ENCODE data around the gene SORCS2. TPM values are rescaled to one million over a fixed set of nuclear protein-coding genes. Genes with fewer than 3 reads are reported as not detected.

Gene SORCS2
- total RNA-seq, 3 donors from 2014 or later = 0.66 to 1.3 (median 0.80) TPM

- DNase-seq (ENCODE audit: low spot score in 2 of 2) = peak; percentile 12 to 35
- no peaks in the 10 kb centered on the region for H3K9me3 ChIP-seq
- H3K4me1 ChIP-seq = no peaks in the 10 kb centered on the region
- intact Hi-C loops (cut with DNase I; ENCODE audit: low total_unique reads) = loop anchor here (2.0 kb wide), 1 partner anchor 102 kb away; no protein-coding TSS in a partner anchor
- TF ChIP-seq POLR2AphosphoS5 (IDR thresholded peaks at IDR 0.05) (no peak), CTCF (IDR thresholded peaks at IDR 0.05) (no peak), POLR2A (IDR thresholded peaks at IDR 0.05) (no peak)
- H3K27ac ChIP-seq = no peak overlapping the region
- no peak overlapping the region for H3K4me3 ChIP-seq
- H3K36me3 ChIP-seq = no peaks in the 10 kb centered on the region
- no peaks in the 10 kb centered on the region for H3K27me3 ChIP-seq
Measured at GRCh38 chr4:7426525-7427171, 234.3 kb downstream of the SORCS2 start.

GRCh38 chr4:7427361-7427760, 235.0 kb downstream of the SORCS2 start:
- DNase-seq (ENCODE audit: low spot score in 2 of 2) = peak; percentile 3 to 40
- intact Hi-C loops (cut with DNase I; ENCODE audit: low total_unique reads) = loop anchor here (2.0 kb wide), 1 partner anchor 101 kb away; no protein-coding TSS in a partner anchor

GRCh38 chr4:7427831-7428260, 235.5 kb downstream of the SORCS2 start:
- Histone ChIP-seq H3K27ac (no peak overlapping the region), H3K4me1 (no peaks in the 10 kb centered on the region), H3K27me3 (no peaks in the 10 kb centered on the region), H3K9me3 (no peaks in the 10 kb centered on the region), H3K4me3 (no peak overlapping the region), H3K36me3 (no peaks in the 10 kb centered on the region)
- TF ChIP-seq POLR2A (IDR thresholded peaks at IDR 0.05) (no peak), POLR2AphosphoS5 (IDR thresholded peaks at IDR 0.05) (no peak), CTCF (IDR thresholded peaks at IDR 0.05) (no peak)
- DNase-seq (ENCODE audit: low spot score in 2 of 2) = no peak
- intact Hi-C loops (cut with DNase I; ENCODE audit: low total_unique reads) = loop anchor here (2.0 kb wide), 1 partner anchor 101 kb away; no protein-coding TSS in a partner anchor

More at GRCh38 chr4:7427361-7427760, 235.0 kb downstream of the SORCS2 start:
- Histone ChIP-seq H3K4me3 (no peak overlapping the region), H3K4me1 (no peaks in the 10 kb centered on the region), H3K27ac (no peak overlapping the region), H3K36me3 (no peaks in the 10 kb centered on the region), H3K9me3 (no peaks in the 10 kb centered on the region), H3K27me3 (no peaks in the 10 kb centered on the region)
- TF ChIP-seq POLR2AphosphoS5 (IDR thresholded peaks at IDR 0.05) (no peak), CTCF (IDR thresholded peaks at IDR 0.05) (no peak), POLR2A (IDR thresholded peaks at IDR 0.05) (no peak)

- no peak overlapping the region for H3K4me3 ChIP-seq
- H3K27ac ChIP-seq = no peak overlapping the region
- H3K4me1 ChIP-seq = no peaks in the 10 kb centered on the region
- TF ChIP-seq CTCF (IDR thresholded peaks at IDR 0.05) (no peak), POLR2AphosphoS5 (IDR thresholded peaks at IDR 0.05) (no peak), POLR2A (IDR thresholded peaks at IDR 0.05) (no peak)
- intact Hi-C loops (cut with DNase I; ENCODE audit: low total_unique reads) = no loop called here
- DNase-seq (ENCODE audit: low spot score in 2 of 2) = peak in 1 of 2 donors; percentile 40
- H3K27me3 ChIP-seq = no peaks in the 10 kb centered on the region
- no peaks in the 10 kb centered on the region for H3K36me3 ChIP-seq
- H3K9me3 ChIP-seq = no peaks in the 10 kb centered on the region
Measured at GRCh38 chr4:7428261-7429068, 236.1 kb downstream of the SORCS2 start.

GRCh38 chr4:7429069-7429416, 236.7 kb downstream of the SORCS2 start:
- no peaks in the 10 kb centered on the region for H3K9me3 ChIP-seq
- DNase-seq (ENCODE audit: low spot score in 2 of 2) = peak in 1 of 2 donors; percentile 27
- H3K4me3 ChIP-seq = no peak overlapping the region
- TF ChIP-seq POLR2A (IDR thresholded peaks at IDR 0.05) (no peak), CTCF (IDR thresholded peaks at IDR 0.05) (no peak), POLR2AphosphoS5 (IDR thresholded peaks at IDR 0.05) (no peak)
- intact Hi-C loops (cut with DNase I; ENCODE audit: low total_unique reads) = no loop called here
- H3K4me1 ChIP-seq = no peaks in the 10 kb centered on the region
- H3K27ac ChIP-seq = no peak overlapping the region
- no peaks in the 10 kb centered on the region for H3K36me3 ChIP-seq
- no peaks in the 10 kb centered on the region for H3K27me3 ChIP-seq

All from breast epithelium (tissue), 4 donors.